Endothelial cell of umbilical vein (primary cell): ENCODE results near the gene ZNF428. TPM values are rescaled to one million over a fixed set of nuclear protein-coding genes. Genes with fewer than 3 reads are reported as not detected.

ENCODE experiments used
- BruUV-seq: library from RNA; stranded (reverse); fragments of 400-500 nt; replicated peaks from 2 replicates; lab custom pipeline; 2021; lab: Mats Ljungman, UMichigan
- CTCF ChIA-PET: fragments of 300-600, 350-600 bp; sonication (Branson Sonifier 250); formaldehyde crosslinking; loops from one replicate; lab custom pipeline; 2021; ENCODE audit warnings: antibody characterized with exemption, inconsistent platforms; lab: Charles Lee
- POLR2A ChIA-PET: fragments of 300-600, 350-600 bp; sonication (Branson Sonifier 250); formaldehyde crosslinking; loops from one replicate; lab custom pipeline; 2021; ENCODE audit warnings: antibody characterized with exemption, inconsistent platforms; lab: Charles Lee
- DNase-seq: peaks from one replicate; pipeline ENCODE4 v3.0.0-alpha.2; 2011; ENCODE audit warnings: low read depth, low spot score
- FAIRE-seq: peaks from 2 replicates; lab custom pipeline; 2011; peaks lifted over from hg19 to GRCh38; lab: Jason Lieb, UNC
- H2AFZ ChIP-seq: 2 replicates; pipeline ENCODE4 v1.6.0; 2012; ENCODE audit warnings: low read depth, low read length, control low read depth, inconsistent platforms
- H3K27ac ChIP-seq: 2 replicates; pipeline ENCODE4 v1.5.1; 2011; ENCODE audit warnings: low read depth, mild to moderate bottlenecking, control low read depth, low read length, moderate library complexity; ENCODE audit not compliant: insufficient read depth
- H3K27me3 ChIP-seq, 2 experiments: 2 replicates each; pipeline versions ENCODE4 v1.6.0 to v1.6.1; 2011; ENCODE audit warnings: low read length in 2 of 2, mixed read lengths in 1 of 2; ENCODE audit not compliant: control insufficient read depth in 2 of 2, insufficient read depth in 2 of 2
- H3K36me3 ChIP-seq, 2 experiments: 2 replicates in 1 of 2; 3 replicates in 1 of 2; pipeline ENCODE4 v1.5.1; 2011; ENCODE audit warnings: low read length in 2 of 2, mild to moderate bottlenecking in 1 of 2, moderate library complexity in 1 of 2; ENCODE audit not compliant: control insufficient read depth in 2 of 2, insufficient read depth in 2 of 2; ENCODE audit errors: extremely low read depth in 1 of 2
- H3K4me1 ChIP-seq: 3 replicates; pipeline ENCODE4 v1.5.1; 2011; ENCODE audit warnings: mild to moderate bottlenecking, low read length; ENCODE audit not compliant: control insufficient read depth, insufficient read depth; ENCODE audit errors: extremely low read depth
- H3K4me2 ChIP-seq: 2 replicates; pipeline ENCODE4 v1.6.1; 2011; ENCODE audit warnings: low read length, control low read depth, mixed read lengths; ENCODE audit not compliant: insufficient read depth
- H3K4me3 ChIP-seq, 3 experiments: fragments of 200-600 bp in 1 of 3; sonication (generic), shearing (Covaris generic) in 1 of 3; replicated peaks in 1 of 3; 2 replicates each; pipeline ENCODE4 v1.5.1; 2011 to 2016; ENCODE audit warnings: control low read depth in 3 of 3, low read length in 3 of 3, mild to moderate bottlenecking in 2 of 3, inconsistent platforms in 1 of 3, low read depth in 1 of 3, moderate library complexity in 1 of 3; ENCODE audit not compliant: insufficient read depth in 1 of 3
- H3K79me2 ChIP-seq: 2 replicates; pipeline ENCODE4 v1.6.0; 2012; ENCODE audit warnings: low read length, inconsistent platforms; ENCODE audit not compliant: control insufficient read depth, insufficient read depth
- H3K9ac ChIP-seq: replicated peaks from 2 replicates; pipeline ENCODE3; 2011; ENCODE audit warnings: low read length, control low read depth; ENCODE audit not compliant: insufficient read depth; ENCODE audit errors: extremely low read depth
- H3K9me1 ChIP-seq: replicated peaks from 3 replicates; pipeline ENCODE4 v1.6.0; 2011; ENCODE audit warnings: mild to moderate bottlenecking, low read length; ENCODE audit not compliant: control insufficient read depth, insufficient read depth; ENCODE audit errors: extremely low read depth
- H3K9me3 ChIP-seq: replicated peaks from 2 replicates; pipeline ENCODE4 v1.5.1; 2012; ENCODE audit warnings: low read length, inconsistent platforms; ENCODE audit not compliant: control insufficient read depth, insufficient read depth
- H4K20me1 ChIP-seq: replicated peaks from 2 replicates; pipeline ENCODE3; 2011; ENCODE audit warnings: mild to moderate bottlenecking, low read length; ENCODE audit not compliant: control insufficient read depth, insufficient read depth; ENCODE audit errors: extremely low read depth
- CTCF ChIP-seq, 2 donors: IDR thresholded peaks; 1 replicate in 1 of 2; 2 replicates in 1 of 2; pipeline ENCODE4 v1.5.1; 2011; ENCODE audit warnings: low read length in 2 of 2, mild to moderate bottlenecking in 2 of 2, moderate library complexity in 2 of 2, control low read depth in 1 of 2, inconsistent platforms in 1 of 2, low read depth in 1 of 2; ENCODE audit not compliant: insufficient read depth in 1 of 2; ENCODE audit errors: extremely low read depth in 1 of 2
- EZH2 ChIP-seq: IDR thresholded peaks from 2 replicates; pipeline ENCODE4 v1.6.1; 2012; ENCODE audit warnings: borderline replicate concordance, low read depth, mild to moderate bottlenecking, moderate library complexity, low read length, inconsistent platforms; ENCODE audit not compliant: severe bottlenecking
- FOS ChIP-seq: IDR thresholded peaks from 2 replicates; pipeline ENCODE4 v1.6.1; 2011; ENCODE audit warnings: mild to moderate bottlenecking, low read length, moderate library complexity, borderline replicate concordance; ENCODE audit not compliant: insufficient read depth
- GATA2 ChIP-seq: IDR thresholded peaks from 2 replicates; pipeline ENCODE4 v1.7.0; 2011; ENCODE audit warnings: low read depth, mild to moderate bottlenecking, moderate library complexity, mixed read lengths, low read length; ENCODE audit not compliant: insufficient read length, insufficient read depth
- JUN ChIP-seq: IDR thresholded peaks from 2 replicates; pipeline ENCODE4 v1.6.1; 2011; ENCODE audit warnings: borderline replicate concordance, low read depth; ENCODE audit not compliant: insufficient read length, insufficient read depth
- MAX ChIP-seq: IDR thresholded peaks from 2 replicates; pipeline ENCODE4 v1.6.1; 2011; ENCODE audit not compliant: insufficient read depth, insufficient read length
- MYC ChIP-seq: IDR thresholded peaks from one replicate; pipeline ENCODE4 v1.6.1; 2011; ENCODE audit warnings: mild to moderate bottlenecking, low read depth, low read length
- POLR2A ChIP-seq: IDR thresholded peaks from 2 replicates; pipeline ENCODE4 v1.6.1; 2012; ENCODE audit warnings: low read depth, mild to moderate bottlenecking, control low read depth, low read length
- POLR2AphosphoS5 ChIP-seq: IDR thresholded peaks from 2 replicates; pipeline ENCODE4 v1.6.1; 2012; ENCODE audit warnings: low read depth, mild to moderate bottlenecking, control low read depth, low read length, moderate library complexity; ENCODE audit not compliant: insufficient read depth
- dilution Hi-C: fragments of 300-500 bp; cut with MboI; formaldehyde crosslinking; loops from one replicate; pipeline ENCODE4 v1.15.0; 2019; ENCODE audit warnings: low sequenced_read_pairs; ENCODE audit not compliant: extremely low pct_ligation_motif_present
- intact Hi-C: fragments of 100-400 bp; cut with micrococcal nuclease; formaldehyde crosslinking; loops from one replicate; pipeline ENCODE4 v1.10.0; 2022
- polyA plus RNA-seq, 4 experiments: library from polyadenylated mRNA; depleted of rRNA in 3 of 4; stranded (reverse) in 3 of 4; unstranded in 1 of 4; fragments of >200 nt; gene quantifications; 2 replicates each; pipeline versions ENCODE4 v1.2.1 to v1.2.3, GENCODE V29; 2011 to 2012; ENCODE audit warnings: missing spikeins in 1 of 4
- total RNA-seq: library from RNA; stranded (reverse); gene quantifications from 2 replicates; pipeline ENCODE4 v1.2.3, GENCODE V29; 2021

Gene ZNF428
- total and polyA plus RNA-seq, 2 donors (not counting 3 experiments of a cell fraction or from before 2014, with no cell fraction given): 29.2 to 56.2 TPM

GRCh38 chr19:43658494-43658893, 39.1 kb upstream of the ZNF428 start:
- DNase-seq (no peak), FAIRE-seq (no peak)
- Histone ChIP-seq H3K9ac (no peak overlapping the region), H3K9me1 (no peaks in the 10 kb centered on the region), H3K27ac (no peak overlapping the region), H3K4me2 (no peak overlapping the region), H3K27me3 (no peaks in the 10 kb centered on the region), H4K20me1 (no peaks in the 10 kb centered on the region), H3K36me3 (peaks cover 5 to 9% of the 10 kb centered on the region in 2 experiments), H3K79me2 (peaks cover 29% of the 10 kb centered on the region), H2AFZ (no peak overlapping the region), H3K4me1 (peaks cover 5% of the 10 kb centered on the region), H3K9me3 (no peaks in the 10 kb centered on the region), H3K4me3 (no peak overlapping the region)
- ChIA-PET POLR2A (no interaction called here), CTCF (interaction anchor here (1.0 kb wide), 1 partner anchor 10 kb away, joined by 3 read pairs; no protein-coding TSS in a partner anchor)
- intact Hi-C loops (no loop called here), dilution Hi-C loops (no loop called here)
- no peak for TF ChIP-seq FOS
- no peak for TF ChIP-seq CTCF (IDR thresholded peaks at IDR 0.05; ENCODE audit: extremely low read depth in 1 of 2, insufficient read depth in 1 of 2, low read depth in 1 of 2, low read length in 2 of 2)
- BruUV-seq: no TSS peak

GRCh38 chr19:43658001-43658400, 38.6 kb upstream of the ZNF428 start:
- H3K36me3 ChIP-seq: peaks cover 5 to 9% of the 10 kb centered on the region in 2 experiments

More at GRCh38 chr19:43658001-43658400, 38.6 kb upstream of the ZNF428 start:
- FAIRE-seq: no peak
- DNase-seq: no peak
- Histone ChIP-seq H3K4me1 (no peaks in the 10 kb centered on the region), H3K4me3 (no peak overlapping the region), H3K9ac (no peak overlapping the region), H4K20me1 (no peaks in the 10 kb centered on the region), H3K4me2 (no peak overlapping the region), H3K9me3 (no peaks in the 10 kb centered on the region), H3K9me1 (no peaks in the 10 kb centered on the region), H3K27ac (no peak overlapping the region), H2AFZ (no peak overlapping the region), H3K27me3 (no peaks in the 10 kb centered on the region), H3K79me2 (peaks cover 25% of the 10 kb centered on the region)
- BruUV-seq: no TSS peak
- ChIA-PET POLR2A (no interaction called here), CTCF (interaction anchor here (1.0 kb wide), 1 partner anchor 10 kb away, joined by 3 read pairs; no protein-coding TSS in a partner anchor)
- intact Hi-C loops (no loop called here), dilution Hi-C loops (no loop called here)
- TF ChIP-seq EZH2: no peak
- TF ChIP-seq GATA2: no peak
- TF ChIP-seq MAX: no peak
- TF ChIP-seq MYC: no peak
- TF ChIP-seq POLR2AphosphoS5: no peak
- TF ChIP-seq JUN: no peak
- no peak for TF ChIP-seq CTCF (IDR thresholded peaks at IDR 0.05; ENCODE audit: extremely low read depth in 1 of 2, insufficient read depth in 1 of 2, low read depth in 1 of 2, low read length in 2 of 2)
- TF ChIP-seq POLR2A: no peak
